GM18499 (cell line): ENCODE data around the gene AQP6.

Experiments used
- ATAC-seq: cut with Tn5 transposase; IDR thresholded peaks from one replicate; pipeline ENCODE4 v1.9.1; 2021; ENCODE audit warnings: moderate number of reproducible peaks; ENCODE audit not compliant: insufficient read depth, unreplicated experiment

AQP6 gene, protein sequence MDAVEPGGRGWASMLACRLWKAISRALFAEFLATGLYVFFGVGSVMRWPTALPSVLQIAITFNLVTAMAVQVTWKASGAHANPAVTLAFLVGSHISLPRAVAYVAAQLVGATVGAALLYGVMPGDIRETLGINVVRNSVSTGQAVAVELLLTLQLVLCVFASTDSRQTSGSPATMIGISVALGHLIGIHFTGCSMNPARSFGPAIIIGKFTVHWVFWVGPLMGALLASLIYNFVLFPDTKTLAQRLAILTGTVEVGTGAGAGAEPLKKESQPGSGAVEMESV

GRCh38 chr12:49972641-49973360 is at the start of gene AQP6:
AQP6 (plus strand) TSS chr12:49972947; CDS start chr12:49973174, 227 bp downstream.
- ATAC-seq = no peak

- ATAC-seq = no peak
Measured at GRCh38 chr12:49923035-49923644, 49.6 kb upstream of the AQP6 start.

GRCh38 chr12:49923880-49924556 is 48.7 kb upstream of the AQP6 start:
- no peak for ATAC-seq

DNA sequence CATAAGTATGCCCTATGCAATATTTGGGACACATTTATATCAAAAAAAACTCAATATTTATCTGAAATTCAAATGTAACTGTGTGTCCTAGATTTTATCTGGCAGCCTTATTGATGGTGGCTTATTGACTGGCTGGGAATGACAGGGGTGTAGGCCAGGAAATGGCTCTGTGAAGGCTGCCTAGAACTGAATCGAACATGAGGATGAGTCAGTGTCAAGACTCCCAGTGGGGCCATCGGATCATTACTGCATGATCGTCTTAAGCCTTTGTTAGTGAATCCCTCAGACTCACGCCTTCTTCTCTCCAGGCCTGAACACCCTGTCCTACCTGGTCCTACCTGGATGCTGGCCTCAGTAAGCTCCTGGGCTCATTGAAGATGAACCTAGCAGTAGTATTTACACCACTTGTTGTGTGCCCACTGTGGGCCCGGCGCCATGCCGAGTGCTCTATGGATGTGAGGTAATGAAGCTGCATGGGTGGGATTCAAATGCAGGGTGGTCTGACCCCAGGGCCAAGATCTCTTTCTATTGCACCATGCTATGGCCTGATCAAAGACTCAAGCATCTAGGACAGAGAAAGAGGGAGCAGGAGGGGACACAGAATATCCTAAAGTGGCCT is 48.0 kb upstream of the AQP6 start:
- ATAC-seq = no peak

DNA sequence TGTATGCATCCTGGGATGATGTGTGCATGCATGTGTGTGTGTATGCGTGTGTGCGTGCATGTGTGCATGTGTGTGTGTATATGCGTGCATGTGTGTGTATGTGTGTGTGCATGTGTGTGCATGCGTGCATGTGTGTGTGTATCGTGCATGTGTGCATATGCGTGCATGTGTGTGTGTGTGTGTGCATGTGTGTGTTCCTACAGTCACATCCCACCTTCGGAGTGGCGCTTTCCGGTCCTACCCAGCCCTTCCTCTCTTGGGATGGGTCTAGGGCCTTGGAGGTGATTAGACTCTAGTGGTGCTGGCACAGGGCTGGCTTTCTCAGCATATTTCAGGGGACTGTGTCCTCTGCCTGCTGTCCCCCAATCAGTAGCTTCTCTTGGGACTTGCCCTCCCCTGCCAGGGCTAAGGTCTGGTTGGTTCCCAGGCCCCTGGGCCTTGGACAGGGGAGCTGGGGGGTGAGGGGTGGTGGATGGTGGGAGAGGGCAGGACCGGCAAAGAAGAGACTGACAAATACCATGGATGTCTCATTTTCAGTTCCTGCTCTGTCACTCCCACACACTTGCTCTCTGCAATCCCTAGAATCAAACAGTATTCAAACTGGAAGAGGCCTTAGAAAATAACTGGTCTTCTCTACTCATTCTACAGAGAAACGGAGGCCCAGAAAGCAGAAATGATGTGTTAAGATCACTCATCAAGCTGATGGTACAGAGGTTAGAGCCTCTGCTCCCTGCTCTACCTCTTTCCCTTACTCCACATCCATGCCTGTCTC is 47.1 kb upstream of the AQP6 start:
- no peak for ATAC-seq

GRCh38 chr12:49928471-49928870 is 44.3 kb upstream of the AQP6 start:
- no peak for ATAC-seq

- no peak for ATAC-seq
Measured at GRCh38 chr12:49929581-49929980, 43.2 kb upstream of the AQP6 start.

- ATAC-seq = no peak
Measured at GRCh38 chr12:49930515-49931288, 42.0 kb upstream of the AQP6 start.

- no peak for ATAC-seq
Measured at GRCh38 chr12:49932023-49932422, 40.7 kb upstream of the AQP6 start.

DNA sequence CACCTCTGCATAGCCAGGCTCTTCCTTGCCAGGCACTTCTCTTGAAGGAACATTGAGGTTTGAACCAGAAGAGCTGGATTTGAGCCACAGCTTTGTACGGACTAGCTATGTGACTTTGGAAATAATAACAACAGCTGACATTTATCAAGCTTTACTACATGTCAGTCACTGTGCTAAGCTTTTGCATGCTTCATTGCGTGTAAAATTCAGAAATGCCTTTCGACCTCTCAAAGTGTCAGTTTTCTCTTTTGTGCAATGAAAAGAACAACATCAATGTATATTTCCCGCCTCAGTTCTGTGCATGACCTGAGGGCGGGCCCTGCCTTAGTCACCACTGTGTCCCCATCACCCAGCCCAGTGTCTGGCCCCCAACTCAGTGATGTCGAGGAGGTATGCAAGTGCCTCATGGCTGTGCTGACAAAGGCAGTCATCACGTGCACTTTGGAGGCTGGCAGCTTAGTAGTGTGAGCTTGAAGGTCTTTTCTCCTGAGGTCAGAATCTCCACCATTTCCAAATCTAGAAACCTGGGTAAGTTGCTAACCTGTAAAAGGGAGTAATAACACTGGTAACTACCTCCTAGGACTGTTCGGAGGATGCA is 40.1 kb upstream of the AQP6 start:
- no peak for ATAC-seq

- ATAC-seq = no peak
Measured at GRCh38 chr12:49933796-49934195, 39.0 kb upstream of the AQP6 start.

- no peak for ATAC-seq
Measured at GRCh38 chr12:49934505-49934904, 38.2 kb upstream of the AQP6 start.

DNA sequence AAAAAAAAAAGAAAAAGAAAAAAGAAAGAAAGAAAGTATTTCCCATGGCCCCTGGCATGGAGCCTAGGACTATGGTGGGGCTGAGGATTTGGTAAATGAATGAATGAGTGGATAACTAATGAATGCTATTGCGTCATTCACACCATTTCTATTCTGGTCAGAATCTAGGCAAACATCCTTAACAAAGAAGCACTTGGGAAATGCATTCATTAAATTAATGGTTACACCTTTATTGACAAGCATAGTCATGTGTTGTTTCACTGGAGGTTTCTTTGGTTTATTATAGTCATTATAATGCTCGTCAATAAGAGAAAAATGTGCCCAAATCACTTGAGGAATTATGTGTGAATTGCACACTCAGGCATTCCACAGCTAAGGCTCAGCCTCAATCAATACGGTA is 35.8 kb upstream of the AQP6 start:
- ATAC-seq = no peak

DNA sequence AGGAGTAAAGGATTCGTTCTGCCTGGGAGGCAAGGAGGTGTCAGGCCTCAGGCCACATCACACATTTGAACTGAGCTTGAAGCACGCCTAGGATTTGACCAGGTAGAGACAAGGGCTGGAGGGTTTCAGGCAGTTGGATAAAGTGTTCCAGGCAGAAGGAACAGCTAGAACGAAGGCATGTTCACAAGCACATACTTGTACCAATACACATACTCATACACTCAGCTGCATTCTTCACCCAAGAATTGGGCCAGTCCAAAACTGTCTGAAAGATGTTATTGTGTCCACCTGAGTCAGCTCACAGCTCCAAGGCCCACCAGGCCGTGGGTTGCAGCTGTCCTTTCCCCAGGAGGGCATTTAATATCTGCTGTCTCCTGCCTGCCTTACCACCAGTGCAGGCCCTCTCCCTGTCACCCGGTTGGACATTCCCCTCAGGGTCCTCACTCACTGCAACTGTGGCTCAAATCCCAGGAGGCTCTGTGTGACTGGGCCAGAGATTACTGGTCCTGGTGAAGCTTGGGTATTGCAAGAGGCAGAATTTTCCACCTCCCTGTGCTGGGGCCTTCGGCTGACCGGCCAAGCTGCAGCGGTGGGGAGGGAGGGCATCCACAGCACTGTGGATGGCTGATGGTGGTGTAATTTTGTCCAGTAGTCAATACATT is 35.0 kb upstream of the AQP6 start:
- ATAC-seq = no peak

- ATAC-seq = no peak
Measured at GRCh38 chr12:49939307-49939706, 33.4 kb upstream of the AQP6 start.

DNA sequence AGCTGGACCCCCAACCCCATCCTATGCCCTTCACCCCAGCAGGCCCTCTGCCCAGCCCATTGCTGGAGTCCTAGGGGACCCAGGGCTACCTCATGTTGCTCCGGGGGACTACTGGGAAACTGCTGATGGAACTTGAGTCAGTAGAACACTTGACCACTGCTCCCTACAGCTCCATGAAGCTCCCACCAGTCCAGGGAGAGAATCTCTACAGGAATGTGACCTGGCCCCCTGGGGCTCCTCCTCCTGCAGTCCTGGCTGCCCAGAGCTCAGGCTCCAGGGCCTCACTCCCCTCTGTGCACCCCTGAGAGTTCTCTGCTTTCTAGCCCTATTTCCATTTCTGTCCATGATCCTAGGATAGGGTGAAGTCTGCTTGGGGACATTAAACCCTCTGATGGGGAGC is 33.0 kb upstream of the AQP6 start:
- no peak for ATAC-seq

DNA sequence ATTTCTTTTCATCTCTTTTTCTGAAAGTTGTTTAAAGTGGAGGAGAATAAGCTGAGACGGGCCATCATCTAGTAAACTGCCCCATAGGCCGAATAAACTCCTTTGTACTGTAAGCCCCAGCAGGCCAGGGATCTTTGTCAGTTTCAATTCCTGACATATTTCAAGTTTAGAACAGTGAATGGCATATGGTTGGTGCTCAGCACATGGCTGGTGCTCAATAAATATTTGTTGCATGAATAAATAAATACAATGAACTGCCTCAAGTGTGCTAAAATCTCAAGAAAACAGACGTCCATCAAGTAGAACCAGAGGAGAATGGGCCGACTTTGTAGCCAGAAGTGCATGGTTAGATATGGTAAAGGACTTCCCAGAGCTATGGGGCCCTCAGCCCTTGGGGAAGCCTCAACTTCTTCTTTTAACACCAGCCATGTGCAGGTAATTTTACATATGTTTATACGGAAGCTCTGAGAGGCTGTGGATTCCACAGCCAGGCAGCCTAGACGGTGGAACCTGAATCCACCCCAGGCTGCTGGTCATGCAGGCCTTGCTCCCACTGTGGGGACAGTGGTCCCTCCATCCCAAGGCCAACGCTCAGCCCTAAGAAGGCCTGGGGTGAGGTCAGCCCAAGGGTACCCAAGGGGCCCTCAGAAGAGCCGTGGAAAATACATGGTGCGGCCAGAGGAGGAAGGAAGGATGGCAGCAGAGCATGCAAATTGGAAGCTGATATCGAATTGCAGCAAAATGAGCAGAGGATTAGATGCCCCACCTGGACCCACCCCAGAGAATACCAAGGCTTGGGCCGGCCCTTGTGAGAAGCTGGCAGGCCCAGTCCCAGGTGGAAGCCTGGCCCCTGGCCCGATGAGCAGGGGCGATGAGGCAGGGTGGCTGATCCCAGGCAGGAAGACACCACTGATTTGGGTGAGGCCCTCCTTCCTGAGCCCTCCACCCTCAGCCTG is 30.9 kb upstream of the AQP6 start:
- no peak for ATAC-seq
